Stimulated activated CD4-positive, alpha-beta T cell treated with anti-CD3 and anti-CD28 coated beads, TNF-alpha, amount 100 ng/mL, for 24 hours (primary cell): Measurements from ENCODE around the gene NR6A1.

Source experiments
- DNase-seq, 3 experiments: peaks; one replicate each; pipeline ENCODE4 v3.0.0-alpha.2; 2020; ENCODE audit warnings: low read depth in 3 of 3

NR6A1 gene

GRCh38 chr9:124771021-124771866 is at the start of gene NR6A1:
Gene NR6A1, minus strand, starts transcription at chr9:124771311.
- peak; percentile 89 to 94 (median 89) for DNase-seq

GRCh38 chr9:124818431-124819281 is 47.5 kb upstream of the NR6A1 start:
- DNase-seq, result no peak

GRCh38 chr9:124815601-124816000 is 44.5 kb upstream of the NR6A1 start:
- DNase-seq, result no peak

- no peak for DNase-seq
These were observed 43.0 kb upstream of the NR6A1 start for GRCh38 chr9:124814164-124814535.

- DNase-seq, result no peak
These were observed 42.5 kb upstream of the NR6A1 start for GRCh38 chr9:124813501-124814163.

- no peak for DNase-seq
These were observed 41.9 kb upstream of the NR6A1 start for GRCh38 chr9:124813041-124813440.

GRCh38 chr9:124812441-124812876 is 41.3 kb upstream of the NR6A1 start:
- no peak for DNase-seq

GRCh38 chr9:124810663-124811355 is 39.7 kb upstream of the NR6A1 start:
- DNase-seq, result no peak

- no peak for DNase-seq
These were observed 38.8 kb upstream of the NR6A1 start for GRCh38 chr9:124809741-124810500.

GRCh38 chr9:124809211-124809610 is 38.1 kb upstream of the NR6A1 start:
- DNase-seq, result no peak

GRCh38 chr9:124808246-124808956 is 37.3 kb upstream of the NR6A1 start:
- DNase-seq, result no peak

- DNase-seq, result no peak
These were observed 34.1 kb upstream of the NR6A1 start for GRCh38 chr9:124805186-124805585.

- DNase-seq, result no peak
These were observed 32.8 kb upstream of the NR6A1 start for GRCh38 chr9:124803911-124804310.

GRCh38 chr9:124802426-124802825 is 31.3 kb upstream of the NR6A1 start:
- DNase-seq, result no peak

GRCh38 chr9:124801356-124801755 is 30.2 kb upstream of the NR6A1 start:
- DNase-seq, result no peak

GRCh38 chr9:124800306-124801259 is 29.5 kb upstream of the NR6A1 start:
- no peak for DNase-seq

GRCh38 chr9:124799274-124800006 is 28.3 kb upstream of the NR6A1 start:
- no peak for DNase-seq

- no peak for DNase-seq
These were observed 26.4 kb upstream of the NR6A1 start for GRCh38 chr9:124797343-124798103.
